Nephron progenitor cell (in vitro differentiated cells): Measurements from ENCODE around the gene SH3BP5.

Source experiments
- DNase-seq: peaks from one replicate; pipeline ENCODE4 v3.0.0; 2021
- H3K27ac Mint-ChIP-seq: 2 replicates; pipeline ENCODE4 v1.8.0; 2021; ENCODE audit warnings: mild to moderate bottlenecking, moderate library complexity, mixed read lengths
- H3K27me3 Mint-ChIP-seq: 2 replicates; pipeline ENCODE4 v1.8.0; 2021; ENCODE audit warnings: mild to moderate bottlenecking, low read depth, mixed read lengths; ENCODE audit not compliant: poor library complexity
- H3K36me3 Mint-ChIP-seq: 2 replicates; pipeline ENCODE4 v1.8.0; 2021; ENCODE audit warnings: low read depth, mixed read lengths
- H3K4me1 Mint-ChIP-seq: 2 replicates; pipeline ENCODE4 v1.8.0; 2021; ENCODE audit warnings: mixed read lengths
- H3K4me3 Mint-ChIP-seq: 2 replicates; pipeline ENCODE4 v1.8.0; 2021; ENCODE audit warnings: mild to moderate bottlenecking, moderate library complexity, mixed read lengths
- H3K9me3 Mint-ChIP-seq: 2 replicates; pipeline ENCODE4 v1.8.0; 2021; ENCODE audit warnings: mild to moderate bottlenecking, moderate library complexity, mixed read lengths
- CTCF ChIP-seq: fragments of 200-600 bp; sonication (generic); IDR thresholded peaks from 2 replicates; pipeline ENCODE4 v1.5.0; 2021; ENCODE audit warnings: antibody characterized with exemption

The SH3BP5 gene

GRCh38 chr3:15325228-15325627, 7.2 kb downstream of the SH3BP5 start:
- peaks cover 12% of the 10 kb centered on the region for H3K36me3 Mint-ChIP-seq
- H3K4me1 Mint-ChIP-seq = peaks cover 60% of the 10 kb centered on the region
- DNase-seq = no peak
- TF ChIP-seq CTCF = no peak
- H3K4me3 Mint-ChIP-seq = no peak overlapping the region
- peaks cover 9% of the 10 kb centered on the region for H3K27me3 Mint-ChIP-seq
- no peaks in the 10 kb centered on the region for H3K9me3 Mint-ChIP-seq
- peak overlapping the region; percentile 78 for H3K27ac Mint-ChIP-seq

- no peak for DNase-seq
- Mint-ChIP-seq H3K27me3 (peaks cover 12% of the 10 kb centered on the region), H3K36me3 (peaks cover 12% of the 10 kb centered on the region), H3K4me3 (no peak overlapping the region), H3K9me3 (no peaks in the 10 kb centered on the region), H3K4me1 (peaks cover 52% of the 10 kb centered on the region), H3K27ac (no peak overlapping the region)
- no peak for TF ChIP-seq CTCF
Measured at GRCh38 chr3:15324379-15324808, 8.0 kb downstream of the SH3BP5 start.

DNA sequence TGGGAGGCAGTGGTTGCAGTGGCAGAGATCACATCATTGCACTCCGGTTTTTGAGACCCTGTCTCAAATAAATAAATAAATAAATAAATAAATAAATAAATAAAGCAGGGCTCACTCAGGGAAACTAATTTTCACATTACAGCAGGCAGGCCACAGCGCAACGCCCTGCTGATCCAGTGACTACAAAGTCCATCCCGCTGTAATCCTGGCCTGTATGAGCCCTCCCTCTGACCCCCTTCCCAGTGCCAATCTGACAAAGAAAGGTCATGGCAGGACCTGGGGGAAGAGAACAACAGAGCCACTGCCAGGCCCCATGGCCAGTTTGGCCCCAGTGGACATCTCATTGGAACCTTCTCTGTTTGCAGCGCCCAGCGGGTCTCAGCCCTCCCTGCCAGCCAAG, 9.3 kb downstream of the SH3BP5 start:
- Mint-ChIP-seq H3K27ac (no peak overlapping the region), H3K27me3 (peaks cover 6% of the 10 kb centered on the region), H3K4me1 (peaks cover 39% of the 10 kb centered on the region), H3K36me3 (peaks cover 12% of the 10 kb centered on the region), H3K9me3 (no peaks in the 10 kb centered on the region), H3K4me3 (no peak overlapping the region)
- DNase-seq = no peak
- no peak for TF ChIP-seq CTCF

DNA sequence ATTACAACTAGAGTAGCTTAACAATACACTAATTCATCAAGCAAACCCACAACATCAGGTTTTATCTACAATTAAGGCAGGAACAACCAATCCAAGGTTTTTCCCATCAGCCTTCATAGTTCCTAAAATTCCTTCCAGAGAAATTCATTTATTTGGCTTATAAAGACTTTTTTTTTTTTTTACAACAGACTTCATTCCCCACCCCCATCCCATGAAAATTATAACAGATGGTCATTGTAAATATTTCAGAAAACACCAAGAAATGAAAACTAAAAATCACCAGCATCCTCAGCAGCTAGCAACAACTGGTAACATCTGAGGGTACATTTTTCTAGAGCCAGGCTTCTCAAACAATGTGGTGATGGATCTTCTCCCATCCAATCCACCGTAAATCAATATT, 11.0 kb downstream of the SH3BP5 start:
- Mint-ChIP-seq H3K9me3 (no peaks in the 10 kb centered on the region), H3K4me1 (peaks cover 25% of the 10 kb centered on the region), H3K4me3 (no peak overlapping the region), H3K27me3 (peaks cover 5% of the 10 kb centered on the region), H3K27ac (no peak overlapping the region), H3K36me3 (no peaks in the 10 kb centered on the region)
- no peak for TF ChIP-seq CTCF
- no peak for DNase-seq

DNA sequence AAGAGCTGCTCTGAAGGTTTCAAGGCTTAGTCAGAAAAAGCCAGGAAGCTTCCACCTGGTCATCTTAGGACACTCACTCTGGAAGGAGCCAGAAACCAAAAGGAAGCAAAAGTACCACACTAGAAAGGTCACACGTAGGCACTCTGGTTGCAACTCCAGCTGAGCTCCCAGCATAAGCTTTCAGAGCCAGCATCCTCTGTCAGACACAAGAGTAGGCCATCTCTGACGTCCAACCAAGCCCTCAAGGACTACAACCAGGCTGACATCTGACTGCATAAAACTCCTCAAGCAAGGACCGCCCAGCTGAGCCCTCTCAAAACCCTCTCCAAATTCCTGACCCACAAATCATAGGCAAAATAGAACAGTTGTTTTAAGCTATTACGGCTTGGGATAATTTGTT, 12.8 kb downstream of the SH3BP5 start:
- peaks cover 5% of the 10 kb centered on the region for H3K27me3 Mint-ChIP-seq
- TF ChIP-seq CTCF = no peak
- no peak overlapping the region for H3K4me3 Mint-ChIP-seq
- DNase-seq = no peak
- no peaks in the 10 kb centered on the region for H3K36me3 Mint-ChIP-seq
- H3K27ac Mint-ChIP-seq = no peak overlapping the region
- H3K4me1 Mint-ChIP-seq = peaks cover 7% of the 10 kb centered on the region
- no peaks in the 10 kb centered on the region for H3K9me3 Mint-ChIP-seq

DNA sequence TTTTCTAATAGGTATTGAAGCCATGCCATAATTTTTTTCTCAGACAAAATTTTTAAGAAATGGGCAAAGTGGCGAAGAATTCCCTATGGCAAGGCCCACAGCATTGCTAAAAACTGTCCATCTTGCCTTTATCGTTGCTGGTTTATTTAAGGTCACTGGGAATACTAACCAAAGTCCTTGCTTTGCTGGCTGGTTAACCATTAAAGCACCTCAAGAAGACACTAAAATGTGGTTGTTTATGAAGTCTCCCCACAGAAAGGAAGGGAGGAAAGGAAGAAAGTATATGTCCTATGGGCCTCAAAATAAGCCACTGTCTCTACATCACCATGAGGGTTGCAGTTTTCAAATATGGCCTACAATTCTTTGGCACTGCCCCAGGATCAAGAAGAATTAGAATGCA, 13.2 kb downstream of the SH3BP5 start:
- no peak overlapping the region for H3K27ac Mint-ChIP-seq
- DNase-seq = no peak
- H3K4me3 Mint-ChIP-seq = no peak overlapping the region
- no peaks in the 10 kb centered on the region for H3K9me3 Mint-ChIP-seq
- no peak for TF ChIP-seq CTCF
- H3K4me1 Mint-ChIP-seq = peaks cover 3% of the 10 kb centered on the region
- H3K36me3 Mint-ChIP-seq = no peaks in the 10 kb centered on the region
- peaks cover 5% of the 10 kb centered on the region for H3K27me3 Mint-ChIP-seq
